ENCODE measurements around the gene TSHZ2.
A peak's percentile ranks its signal among the peaks of the same experiment; 100 is the strongest.

TSHZ2 gene

GRCh38 chr20:52998268-52998667, 26.1 kb downstream of the TSHZ2 start:
- Mint-ChIP-seq H3K4me1 (ENCODE audit: low read depth) (peaks cover 34% of the 10 kb centered on the region), H3K4me3 (no peak overlapping the region), H3K27ac (no peak overlapping the region), H3K27me3 (no peaks in the 10 kb centered on the region), H3K36me3 (ENCODE audit: low read depth) (no peaks in the 10 kb centered on the region), H3K9me3 (no peaks in the 10 kb centered on the region)

GRCh38 chr20:52999040-52999439, 26.9 kb downstream of the TSHZ2 start:
- no peak overlapping the region for H3K27ac Mint-ChIP-seq
- no peaks in the 10 kb centered on the region for H3K9me3 Mint-ChIP-seq
- H3K4me3 Mint-ChIP-seq, result no peak overlapping the region
- H3K4me1 Mint-ChIP-seq (ENCODE audit: low read depth), result peaks cover 39% of the 10 kb centered on the region
- no peaks in the 10 kb centered on the region for H3K36me3 Mint-ChIP-seq (ENCODE audit: low read depth)
- H3K27me3 Mint-ChIP-seq, result no peaks in the 10 kb centered on the region

GRCh38 chr20:53001498-53002301, 29.5 kb downstream of the TSHZ2 start:
- Mint-ChIP-seq H3K9me3 (no peaks in the 10 kb centered on the region), H3K27ac (peak overlapping the region; percentile 89), H3K27me3 (no peaks in the 10 kb centered on the region), H3K36me3 (ENCODE audit: low read depth) (no peaks in the 10 kb centered on the region), H3K4me1 (ENCODE audit: low read depth) (peaks cover 42% of the 10 kb centered on the region), H3K4me3 (peak overlapping the region; percentile 80)

GRCh38 chr20:53002786-53003185, 30.6 kb downstream of the TSHZ2 start:
- Mint-ChIP-seq H3K27me3 (no peaks in the 10 kb centered on the region), H3K4me1 (ENCODE audit: low read depth) (peaks cover 42% of the 10 kb centered on the region), H3K4me3 (no peak overlapping the region), H3K9me3 (no peaks in the 10 kb centered on the region), H3K27ac (no peak overlapping the region), H3K36me3 (ENCODE audit: low read depth) (no peaks in the 10 kb centered on the region)

- no peaks in the 10 kb centered on the region for H3K9me3 Mint-ChIP-seq
- no peak overlapping the region for H3K27ac Mint-ChIP-seq
- H3K36me3 Mint-ChIP-seq (ENCODE audit: low read depth), result no peaks in the 10 kb centered on the region
- H3K4me1 Mint-ChIP-seq (ENCODE audit: low read depth), result peaks cover 42% of the 10 kb centered on the region
- H3K27me3 Mint-ChIP-seq, result no peaks in the 10 kb centered on the region
- H3K4me3 Mint-ChIP-seq, result no peak overlapping the region
These were observed 31.4 kb downstream of the TSHZ2 start for GRCh38 chr20:53003420-53004154.

- H3K27ac Mint-ChIP-seq, result no peak overlapping the region
- H3K4me1 Mint-ChIP-seq (ENCODE audit: low read depth), result peaks cover 40% of the 10 kb centered on the region
- H3K4me3 Mint-ChIP-seq, result no peak overlapping the region
- no peaks in the 10 kb centered on the region for H3K27me3 Mint-ChIP-seq
- H3K36me3 Mint-ChIP-seq (ENCODE audit: low read depth), result no peaks in the 10 kb centered on the region
- no peaks in the 10 kb centered on the region for H3K9me3 Mint-ChIP-seq
These were observed 32.2 kb downstream of the TSHZ2 start for GRCh38 chr20:53004267-53004813.

- H3K9me3 Mint-ChIP-seq, result peaks cover 15% of the 10 kb centered on the region
- H3K27me3 Mint-ChIP-seq, result no peaks in the 10 kb centered on the region
- no peak overlapping the region for H3K27ac Mint-ChIP-seq
- H3K4me1 Mint-ChIP-seq (ENCODE audit: low read depth), result peaks cover 9% of the 10 kb centered on the region
- no peak overlapping the region for H3K4me3 Mint-ChIP-seq
- peaks cover 4% of the 10 kb centered on the region for H3K36me3 Mint-ChIP-seq (ENCODE audit: low read depth)
These were observed 38.0 kb downstream of the TSHZ2 start for GRCh38 chr20:53009979-53010735.

- peaks cover 9% of the 10 kb centered on the region for H3K4me1 Mint-ChIP-seq (ENCODE audit: low read depth)
- H3K27me3 Mint-ChIP-seq, result no peaks in the 10 kb centered on the region
- peaks cover 4% of the 10 kb centered on the region for H3K36me3 Mint-ChIP-seq (ENCODE audit: low read depth)
- peaks cover 18% of the 10 kb centered on the region for H3K9me3 Mint-ChIP-seq
- no peak overlapping the region for H3K27ac Mint-ChIP-seq
- H3K4me3 Mint-ChIP-seq, result no peak overlapping the region
These were observed 39.5 kb downstream of the TSHZ2 start for GRCh38 chr20:53011640-53012039.

- Mint-ChIP-seq H3K4me1 (ENCODE audit: low read depth) (peaks cover 9% of the 10 kb centered on the region), H3K9me3 (peaks cover 18% of the 10 kb centered on the region), H3K36me3 (ENCODE audit: low read depth) (peaks cover 4% of the 10 kb centered on the region), H3K27me3 (no peaks in the 10 kb centered on the region), H3K27ac (no peak overlapping the region), H3K4me3 (no peak overlapping the region)
These were observed 41.0 kb downstream of the TSHZ2 start for GRCh38 chr20:53013183-53013582.

GRCh38 chr20:53013847-53014246, 41.7 kb downstream of the TSHZ2 start:
- H3K36me3 Mint-ChIP-seq (ENCODE audit: low read depth), result peaks cover 4% of the 10 kb centered on the region
- no peak overlapping the region for H3K27ac Mint-ChIP-seq
- no peaks in the 10 kb centered on the region for H3K27me3 Mint-ChIP-seq
- H3K4me3 Mint-ChIP-seq, result no peak overlapping the region
- H3K4me1 Mint-ChIP-seq (ENCODE audit: low read depth), result peaks cover 9% of the 10 kb centered on the region
- H3K9me3 Mint-ChIP-seq, result peaks cover 18% of the 10 kb centered on the region

GRCh38 chr20:53016071-53016470, 43.9 kb downstream of the TSHZ2 start:
- peaks cover 11% of the 10 kb centered on the region for H3K36me3 Mint-ChIP-seq (ENCODE audit: low read depth)
- H3K4me1 Mint-ChIP-seq (ENCODE audit: low read depth), result peaks cover 12% of the 10 kb centered on the region
- no peaks in the 10 kb centered on the region for H3K27me3 Mint-ChIP-seq
- H3K4me3 Mint-ChIP-seq, result no peak overlapping the region
- peaks cover 18% of the 10 kb centered on the region for H3K9me3 Mint-ChIP-seq
- H3K27ac Mint-ChIP-seq, result no peak overlapping the region

- H3K4me3 Mint-ChIP-seq, result no peak overlapping the region
- no peaks in the 10 kb centered on the region for H3K27me3 Mint-ChIP-seq
- peaks cover 11% of the 10 kb centered on the region for H3K36me3 Mint-ChIP-seq (ENCODE audit: low read depth)
- peaks cover 18% of the 10 kb centered on the region for H3K9me3 Mint-ChIP-seq
- no peak overlapping the region for H3K27ac Mint-ChIP-seq
- H3K4me1 Mint-ChIP-seq (ENCODE audit: low read depth), result peaks cover 17% of the 10 kb centered on the region
These were observed 44.4 kb downstream of the TSHZ2 start for GRCh38 chr20:53016534-53017042.

- Mint-ChIP-seq H3K36me3 (ENCODE audit: low read depth) (peaks cover 11% of the 10 kb centered on the region), H3K4me1 (ENCODE audit: low read depth) (peaks cover 23% of the 10 kb centered on the region), H3K27ac (no peak overlapping the region), H3K9me3 (peaks cover 18% of the 10 kb centered on the region), H3K4me3 (no peak overlapping the region), H3K27me3 (no peaks in the 10 kb centered on the region)
These were observed 45.0 kb downstream of the TSHZ2 start for GRCh38 chr20:53017206-53017605.

GRCh38 chr20:53019464-53019863, 47.3 kb downstream of the TSHZ2 start:
- Mint-ChIP-seq H3K9me3 (peaks cover 10% of the 10 kb centered on the region), H3K27me3 (no peaks in the 10 kb centered on the region), H3K4me3 (no peak overlapping the region), H3K27ac (no peak overlapping the region), H3K36me3 (ENCODE audit: low read depth) (peaks cover 7% of the 10 kb centered on the region), H3K4me1 (ENCODE audit: low read depth) (peaks cover 34% of the 10 kb centered on the region)
